Stimulated activated CD8-positive, alpha-beta memory T cell treated with anti-CD3 and anti-CD28 coated beads, Interleukin-15, amount 100 ng/mL, for 4 hours (primary cell): Measurements from ENCODE around the gene PALMD.

Source experiments
- DNase-seq, 2 donors: peaks; one replicate each; pipeline ENCODE4 v3.0.0-alpha.2; 2020; ENCODE audit warnings: low read depth in 2 of 2

PALMD gene, protein sequence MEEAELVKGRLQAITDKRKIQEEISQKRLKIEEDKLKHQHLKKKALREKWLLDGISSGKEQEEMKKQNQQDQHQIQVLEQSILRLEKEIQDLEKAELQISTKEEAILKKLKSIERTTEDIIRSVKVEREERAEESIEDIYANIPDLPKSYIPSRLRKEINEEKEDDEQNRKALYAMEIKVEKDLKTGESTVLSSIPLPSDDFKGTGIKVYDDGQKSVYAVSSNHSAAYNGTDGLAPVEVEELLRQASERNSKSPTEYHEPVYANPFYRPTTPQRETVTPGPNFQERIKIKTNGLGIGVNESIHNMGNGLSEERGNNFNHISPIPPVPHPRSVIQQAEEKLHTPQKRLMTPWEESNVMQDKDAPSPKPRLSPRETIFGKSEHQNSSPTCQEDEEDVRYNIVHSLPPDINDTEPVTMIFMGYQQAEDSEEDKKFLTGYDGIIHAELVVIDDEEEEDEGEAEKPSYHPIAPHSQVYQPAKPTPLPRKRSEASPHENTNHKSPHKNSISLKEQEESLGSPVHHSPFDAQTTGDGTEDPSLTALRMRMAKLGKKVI

DNA sequence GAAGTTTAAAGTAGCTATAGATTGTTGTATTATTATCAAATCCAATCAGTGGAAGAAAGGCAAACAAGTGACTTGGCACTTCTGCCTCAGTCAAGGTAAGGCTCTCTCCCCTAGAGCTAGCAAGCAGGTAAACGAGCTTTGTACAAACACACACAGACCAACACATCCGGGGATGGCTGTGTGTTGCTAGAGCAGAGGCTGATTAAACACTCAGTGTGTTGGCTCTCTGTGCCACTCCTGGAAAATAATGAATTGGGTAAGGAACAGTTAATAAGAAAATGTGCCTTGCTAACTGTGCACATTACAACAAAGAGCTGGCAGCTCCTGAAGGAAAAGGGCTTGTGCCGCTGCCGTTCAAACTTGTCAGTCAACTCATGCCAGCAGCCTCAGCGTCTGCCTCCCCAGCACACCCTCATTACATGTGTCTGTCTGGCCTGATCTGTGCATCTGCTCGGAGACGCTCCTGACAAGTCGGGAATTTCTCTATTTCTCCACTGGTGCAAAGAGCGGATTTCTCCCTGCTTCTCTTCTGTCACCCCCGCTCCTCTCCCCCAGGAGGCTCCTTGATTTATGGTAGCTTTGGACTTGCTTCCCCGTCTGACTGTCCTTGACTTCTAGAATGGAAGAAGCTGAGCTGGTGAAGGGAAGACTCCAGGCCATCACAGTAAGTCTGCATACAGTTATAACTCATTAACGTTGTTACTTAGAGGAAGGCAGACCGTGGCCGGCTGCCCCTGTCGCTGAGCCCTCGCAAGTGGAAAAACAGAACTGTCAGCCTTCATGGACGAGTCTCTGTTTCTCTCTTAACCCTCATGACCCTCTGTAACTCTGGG lies at the start of gene PALMD:
Gene PALMD, plus strand, starts transcription at position 415 of the 833 bp plus-strand sequence. Its CDS starts 205 bp downstream, at position 620.
- DNase-seq: no peak

DNA sequence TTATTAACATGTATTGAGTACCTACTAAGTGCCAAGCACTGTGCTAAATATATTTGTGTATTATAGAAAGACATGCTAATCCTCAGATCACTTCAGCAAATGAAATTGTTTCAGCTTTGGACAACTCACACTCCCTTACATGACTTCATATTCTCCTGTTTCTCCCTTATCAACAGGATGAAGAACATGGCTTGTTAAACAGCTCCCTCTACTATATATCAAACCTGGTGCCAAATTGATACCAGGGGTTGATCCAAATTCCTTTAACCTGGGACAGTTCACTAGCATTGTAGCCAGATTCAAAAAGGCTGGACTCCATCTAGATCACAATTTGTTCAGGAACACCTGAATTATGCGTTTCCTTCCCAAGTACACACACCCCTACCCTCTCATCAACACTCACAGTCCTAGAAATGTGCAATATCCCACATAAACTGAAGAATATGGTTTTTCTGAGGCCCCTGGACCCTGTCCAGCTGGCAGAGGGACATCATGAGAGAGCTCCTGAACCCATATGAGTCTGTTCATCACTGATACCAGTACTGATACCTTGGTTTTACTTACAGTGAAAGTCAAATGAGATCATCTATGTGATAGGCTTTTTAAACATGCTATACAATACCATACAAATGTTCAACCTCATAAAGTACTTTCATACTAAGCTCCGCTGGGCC lies 47.0 kb upstream of the PALMD start:
- DNase-seq: no peak

DNA sequence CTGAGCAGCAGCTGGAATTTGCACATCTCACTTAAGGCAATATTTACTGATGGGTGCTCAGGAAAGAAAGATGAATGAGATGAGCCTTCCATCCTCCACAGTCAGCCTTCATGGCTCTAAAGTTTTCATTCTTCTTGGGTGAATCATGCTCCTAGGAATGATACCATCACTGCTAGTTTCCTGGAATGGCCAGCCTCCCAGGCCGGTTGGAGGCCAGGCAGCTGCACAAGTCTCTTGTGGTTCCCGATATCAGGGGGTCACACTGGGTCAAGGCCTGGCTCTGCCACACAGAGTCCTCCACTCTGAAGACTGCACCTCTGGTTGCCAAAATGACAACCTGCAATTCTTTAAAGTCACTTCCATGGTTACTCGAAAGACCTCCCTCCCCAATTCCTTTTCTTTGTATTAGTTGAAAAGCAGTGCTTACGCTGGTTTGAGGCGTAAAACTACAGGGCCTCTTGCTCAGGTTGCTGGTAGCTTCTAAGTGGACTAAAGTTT lies 46.2 kb upstream of the PALMD start:
- no peak for DNase-seq

DNA sequence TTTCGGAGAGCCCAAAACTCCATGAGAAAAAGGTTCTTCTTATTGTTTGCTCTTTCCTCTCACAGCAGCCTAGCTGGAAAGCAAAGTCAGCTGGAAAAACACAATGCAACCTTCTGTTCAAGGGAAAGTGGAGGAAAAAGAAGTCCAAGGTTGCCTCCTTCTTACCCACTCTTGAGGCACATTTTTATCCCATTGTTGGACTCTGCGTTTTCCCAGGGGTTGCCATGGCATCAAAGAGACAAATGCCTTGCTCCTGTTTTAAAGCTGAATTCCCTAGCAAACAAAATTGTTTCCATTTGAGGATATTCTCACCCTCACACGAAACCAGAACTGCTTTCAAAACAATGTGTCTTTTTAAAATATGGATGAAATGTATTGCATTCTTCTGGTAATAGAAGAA lies 45.1 kb upstream of the PALMD start:
- no peak for DNase-seq

DNA sequence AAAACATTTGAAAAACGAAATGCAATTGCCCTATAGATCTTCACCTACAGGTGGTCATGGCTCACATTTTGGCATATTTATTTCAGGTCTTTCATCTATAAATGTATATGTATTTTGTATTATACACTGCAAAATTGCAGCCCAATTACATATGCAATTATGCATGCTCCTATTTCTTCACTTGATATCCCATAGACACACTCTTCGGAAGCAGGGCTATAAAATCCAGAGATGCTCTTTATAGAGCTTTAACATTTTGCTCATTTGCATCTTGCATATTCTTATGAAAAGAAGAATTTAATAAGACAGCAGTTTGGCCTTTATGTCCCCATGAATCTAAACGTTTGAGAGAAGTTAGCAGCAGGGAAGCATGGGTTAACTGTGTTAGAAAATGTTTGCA lies 44.7 kb upstream of the PALMD start:
- no peak for DNase-seq

DNA sequence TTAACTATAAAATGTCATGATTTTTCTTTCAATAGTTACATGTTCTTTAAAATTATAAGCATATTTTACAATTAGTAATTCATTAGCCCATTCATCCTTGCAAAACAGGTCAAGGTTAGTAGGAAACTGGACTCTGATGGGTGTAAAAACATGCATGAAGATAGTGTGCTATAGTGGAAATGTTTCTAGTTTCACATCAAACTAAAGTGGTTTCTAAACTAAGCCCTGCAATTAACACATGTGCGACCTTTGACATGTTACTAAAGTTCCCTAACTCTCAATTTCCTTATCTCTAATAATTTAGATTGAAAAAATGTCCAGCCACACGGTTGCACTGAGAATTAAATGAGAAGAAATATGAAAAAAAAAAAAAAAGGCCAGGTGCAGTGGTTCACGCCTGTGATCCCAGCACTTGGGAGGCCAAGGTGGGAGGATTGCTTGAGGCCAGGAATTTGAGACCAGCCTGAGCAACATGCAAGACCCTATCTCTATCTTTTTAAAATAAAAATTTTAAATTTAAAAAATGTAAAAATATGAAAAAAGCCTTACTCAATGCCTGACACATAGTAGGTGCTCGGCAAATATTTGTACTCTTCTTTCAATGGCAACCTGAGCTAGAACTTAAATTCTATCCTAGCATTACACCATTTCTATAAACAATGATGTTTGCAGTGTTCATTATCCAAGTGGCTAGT lies 44.1 kb upstream of the PALMD start:
- DNase-seq: no peak

DNA sequence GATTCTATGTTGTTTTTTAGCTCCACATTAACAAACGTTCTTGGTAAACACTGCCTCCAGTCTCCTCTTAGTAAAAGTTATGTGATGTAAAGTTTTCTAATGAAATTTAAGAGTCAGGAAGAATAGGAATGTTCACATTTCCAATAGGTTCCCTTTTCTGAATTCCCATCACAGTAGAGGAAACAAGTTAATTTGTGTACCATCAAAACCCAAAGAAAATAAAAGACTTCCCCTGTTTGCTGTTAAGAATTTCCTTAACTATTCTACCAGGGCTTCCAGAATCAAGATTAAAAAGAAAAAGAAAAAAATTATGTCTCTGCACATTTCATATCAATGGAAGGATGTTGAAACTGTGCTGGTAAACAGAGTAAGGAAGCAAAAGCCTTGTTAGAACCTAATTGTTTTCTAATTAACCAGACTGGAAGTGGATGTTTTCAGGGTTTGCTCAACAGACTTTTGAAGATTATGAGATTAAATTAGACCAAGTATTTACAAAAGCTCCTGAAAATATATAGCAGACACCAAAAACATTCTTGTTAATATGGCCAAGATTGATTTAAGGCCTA lies 43.4 kb upstream of the PALMD start:
- DNase-seq: no peak

DNA sequence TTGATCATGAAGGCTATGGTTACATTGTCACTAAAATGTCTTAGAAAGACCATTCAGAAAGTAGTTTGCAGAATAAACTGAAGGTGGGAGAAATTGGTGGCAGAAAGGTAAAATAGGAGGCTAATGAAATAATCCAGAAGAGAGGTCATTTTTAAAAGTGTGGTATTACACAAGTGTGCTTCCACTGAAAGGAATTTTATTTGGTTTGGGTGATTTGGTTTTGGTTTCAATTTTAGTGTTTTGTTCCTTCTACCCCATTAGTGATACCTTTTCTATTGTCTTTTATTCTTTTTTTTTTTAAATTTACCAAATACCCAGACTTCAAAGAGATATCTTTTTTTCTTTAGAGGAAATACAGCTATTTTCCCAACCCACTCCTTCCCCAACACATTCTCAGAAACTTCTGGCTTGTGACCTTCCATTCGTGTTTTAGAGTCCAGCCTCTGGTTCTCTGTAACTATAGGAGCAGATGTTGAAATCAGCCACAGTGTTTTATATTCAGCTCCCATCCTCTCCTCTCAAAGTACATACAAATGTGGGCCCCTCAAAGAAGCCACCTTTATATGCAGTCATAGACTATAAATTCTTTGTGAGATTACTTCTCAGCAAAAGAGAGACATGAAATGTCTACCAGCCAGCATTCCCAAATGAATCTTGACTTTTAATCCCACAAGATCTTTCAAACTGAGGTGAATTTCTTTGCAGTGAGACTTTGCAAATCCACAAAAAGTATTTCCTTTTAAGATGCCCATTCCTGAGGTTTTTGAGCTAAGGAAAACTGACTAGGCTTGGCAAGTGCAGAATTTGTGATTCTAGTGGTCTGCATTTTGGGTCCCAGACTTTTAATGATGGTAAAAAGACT lies 42.0 kb upstream of the PALMD start:
- no peak for DNase-seq

DNA sequence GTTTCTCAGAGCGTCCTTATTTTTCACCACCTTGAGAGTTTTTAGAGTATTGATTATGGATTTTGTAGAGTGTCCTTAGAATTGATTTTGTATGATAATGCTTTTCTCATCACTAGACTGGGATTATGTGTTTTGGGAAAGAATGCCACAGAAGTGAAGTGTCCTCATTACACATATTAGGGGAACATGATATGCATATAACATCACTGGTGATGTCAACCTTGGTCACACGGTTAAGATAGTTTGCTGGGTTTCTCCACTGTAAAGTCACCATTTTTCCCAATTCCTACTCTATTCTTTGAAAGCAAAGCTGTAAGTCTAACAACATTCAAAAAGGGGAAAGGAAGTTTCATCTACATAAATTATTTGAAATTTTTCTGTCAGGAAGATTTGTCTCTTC lies 39.6 kb upstream of the PALMD start:
- no peak for DNase-seq

DNA sequence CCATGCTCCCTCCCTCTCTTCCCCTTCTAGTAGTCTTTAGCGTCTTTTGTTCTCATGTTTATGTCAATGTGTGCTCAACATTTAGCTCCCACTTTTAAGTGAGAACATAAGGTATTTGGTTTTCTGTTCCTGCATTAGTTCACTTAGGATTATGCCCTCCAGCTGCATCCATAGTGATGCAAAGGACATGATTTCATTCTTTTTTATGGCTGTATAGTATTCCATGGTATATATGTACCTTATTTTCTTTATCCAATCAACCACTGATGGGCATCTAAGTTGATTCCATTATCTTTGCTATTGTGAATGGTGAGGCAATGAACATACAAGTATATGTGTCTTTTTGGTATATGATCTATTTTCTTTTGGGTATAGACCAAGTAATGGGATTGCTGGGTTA lies 38.3 kb upstream of the PALMD start:
- DNase-seq: no peak

DNA sequence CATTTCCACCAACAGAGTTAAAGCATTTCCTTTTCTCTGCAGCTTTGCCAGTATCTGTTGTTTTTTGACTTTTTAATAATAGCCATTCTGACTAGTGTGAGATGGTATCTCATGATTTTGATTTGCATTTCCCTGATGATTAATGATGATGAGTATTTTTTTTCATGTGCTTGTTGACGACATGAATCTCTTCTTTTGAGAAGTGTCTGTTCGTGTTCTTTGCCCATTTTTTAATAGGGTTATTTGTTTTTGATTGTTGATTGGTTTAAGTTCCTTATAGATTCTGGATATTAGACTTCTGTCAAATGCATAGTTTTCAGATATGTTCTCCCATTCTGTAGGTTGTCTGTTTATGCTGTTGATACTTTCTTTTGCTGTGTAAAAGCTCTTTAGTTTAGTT lies 37.9 kb upstream of the PALMD start:
- no peak for DNase-seq

DNA sequence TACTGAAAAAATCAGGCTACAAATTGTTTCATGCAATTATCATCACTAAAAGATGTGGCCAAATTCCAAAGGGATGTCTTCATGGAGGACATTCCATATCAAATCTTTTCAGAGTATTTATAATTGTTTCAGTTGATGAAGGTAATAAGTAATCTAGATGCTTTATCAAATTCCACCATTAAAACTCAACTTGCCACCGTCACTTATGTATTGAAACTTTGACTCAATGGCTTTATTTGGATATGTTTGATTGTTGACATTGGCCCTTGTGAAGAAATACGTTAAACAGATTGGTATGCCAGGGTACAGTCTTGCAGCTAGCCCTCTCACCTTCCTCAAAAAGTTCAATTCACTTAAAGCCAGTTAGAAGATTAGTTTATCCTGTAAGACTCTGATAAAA lies 32.2 kb upstream of the PALMD start:
- DNase-seq: no peak

DNA sequence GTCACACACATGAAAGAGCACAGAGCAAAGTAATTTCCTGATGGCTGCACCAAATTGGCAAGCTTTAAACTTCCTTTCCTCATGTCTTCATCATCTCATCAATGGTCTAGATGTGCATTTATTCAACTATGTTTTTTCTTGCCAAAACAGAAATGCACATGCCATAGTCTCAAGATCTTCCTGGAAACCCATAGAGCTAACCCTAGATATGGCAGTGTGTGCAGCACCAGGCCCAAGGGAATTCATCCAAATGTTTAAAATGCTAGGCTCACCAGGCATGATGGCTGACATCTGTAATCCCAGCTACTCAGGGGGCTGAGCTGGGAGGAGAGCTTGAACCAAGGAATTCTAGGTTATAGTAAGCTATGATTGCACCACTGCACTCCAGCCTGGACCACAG lies 31.2 kb upstream of the PALMD start:
- DNase-seq: no peak

DNA sequence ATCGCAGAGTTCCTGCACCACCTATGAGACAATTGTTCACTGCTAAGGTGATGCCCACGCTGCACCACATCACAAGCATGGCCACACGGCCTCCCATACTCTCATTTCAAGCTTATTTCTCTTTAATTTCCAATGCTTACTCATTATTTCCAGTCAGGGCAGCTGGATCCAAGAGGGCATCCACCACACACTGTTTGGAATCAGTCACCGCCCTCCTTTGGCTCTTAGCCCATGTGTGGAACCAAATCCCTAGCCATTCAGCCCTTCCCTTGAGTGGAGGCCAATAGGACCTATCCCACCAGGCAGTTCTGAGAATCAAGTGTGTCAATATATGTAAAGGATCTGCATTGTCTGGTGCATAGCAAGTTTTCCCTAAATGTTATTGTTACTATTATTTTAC lies 26.3 kb upstream of the PALMD start:
- DNase-seq: no peak

DNA sequence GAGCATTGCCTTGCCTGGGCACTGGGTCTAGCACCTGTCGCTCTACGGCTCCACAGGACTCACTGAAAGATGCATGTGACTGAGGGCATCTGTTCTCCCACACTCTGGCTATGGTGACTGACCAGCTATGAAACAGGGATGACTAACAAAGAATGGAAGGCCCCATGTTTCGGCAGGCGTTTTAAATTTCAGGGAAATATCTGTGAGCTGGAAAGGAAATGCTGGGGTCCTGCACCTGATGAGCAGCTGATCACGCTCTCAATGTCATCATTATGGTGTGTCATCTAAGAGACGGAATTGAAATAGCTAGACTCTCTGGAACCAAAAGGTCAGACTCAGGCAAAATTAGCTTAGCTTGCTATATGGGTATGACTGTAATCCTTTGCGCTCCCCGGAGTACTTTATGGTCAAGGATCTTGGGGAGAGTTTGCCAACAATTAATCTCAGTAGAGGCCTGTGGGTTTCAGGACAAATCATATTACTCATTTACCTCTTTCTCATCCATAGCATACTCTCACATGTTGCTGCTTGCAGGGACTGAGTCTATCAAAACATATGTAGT lies 24.5 kb upstream of the PALMD start:
- no peak for DNase-seq

DNA sequence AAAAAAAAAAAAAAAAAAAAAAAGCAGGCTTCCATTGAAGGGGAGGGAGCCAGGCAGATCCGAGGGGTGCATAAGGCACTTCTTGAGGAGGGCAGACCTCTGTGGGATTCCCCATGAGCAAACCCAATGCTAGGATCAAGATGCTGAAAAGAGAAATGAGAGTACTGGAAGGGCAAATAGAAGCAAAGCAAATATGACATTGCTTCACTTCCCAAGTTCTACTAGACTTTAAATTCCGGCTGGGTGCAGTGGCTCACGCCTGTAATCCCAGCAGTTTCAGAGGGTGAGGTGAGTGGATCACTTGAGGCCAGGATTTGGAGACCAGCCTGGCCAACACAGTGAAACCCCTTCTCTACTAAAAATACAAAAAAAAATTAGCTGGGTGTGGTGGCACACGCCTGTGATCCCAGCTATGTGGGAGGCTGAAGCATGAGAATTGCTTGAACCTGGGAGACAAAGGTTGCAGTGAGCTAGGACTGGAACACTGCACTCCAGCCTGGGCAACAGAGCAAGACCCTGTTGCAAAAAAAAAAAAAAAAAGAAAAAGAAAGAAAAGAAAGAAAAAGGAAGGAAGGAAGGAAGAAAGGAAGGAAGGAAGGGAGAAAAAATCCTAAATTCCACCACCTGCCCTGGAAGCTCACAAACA lies 23.1 kb upstream of the PALMD start:
- DNase-seq: no peak

DNA sequence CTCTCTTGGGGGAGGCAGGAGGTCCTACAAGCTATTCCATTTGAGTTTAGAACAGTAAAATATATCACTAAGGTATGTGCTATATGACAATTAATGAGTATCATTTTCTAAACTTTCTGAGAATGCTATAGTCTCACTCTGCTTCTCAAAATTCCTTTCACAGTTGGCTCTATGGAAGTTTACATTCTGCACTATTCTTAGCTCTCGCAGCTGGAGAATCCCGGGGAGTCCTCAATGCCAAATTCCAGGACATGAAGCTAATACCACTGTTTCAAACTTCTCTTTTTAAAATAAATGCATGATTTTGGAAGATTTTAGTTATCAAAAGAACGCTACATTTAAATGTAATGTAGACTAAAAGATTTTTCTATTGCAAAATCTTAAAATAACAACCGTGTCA lies 22.4 kb upstream of the PALMD start:
- DNase-seq: no peak

DNA sequence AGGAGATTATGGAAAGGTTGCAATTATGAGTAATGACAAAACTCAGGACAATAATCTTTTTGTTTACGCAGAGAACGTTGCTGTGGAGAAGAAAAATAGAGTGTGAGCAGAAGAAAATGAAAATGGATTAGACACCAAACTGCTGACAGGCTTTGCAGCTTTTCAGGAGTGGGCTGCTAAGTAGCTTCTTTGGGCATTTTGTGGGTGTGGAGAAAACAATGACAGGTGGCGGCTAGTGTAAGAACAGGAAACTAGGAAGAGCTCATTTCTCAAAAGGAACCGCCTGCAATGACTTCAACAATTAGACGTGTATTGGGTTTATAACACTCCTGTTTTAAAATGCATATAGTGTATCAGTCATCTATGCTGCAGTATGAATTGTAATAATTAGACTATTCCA lies 18.3 kb upstream of the PALMD start:
- no peak for DNase-seq

DNA sequence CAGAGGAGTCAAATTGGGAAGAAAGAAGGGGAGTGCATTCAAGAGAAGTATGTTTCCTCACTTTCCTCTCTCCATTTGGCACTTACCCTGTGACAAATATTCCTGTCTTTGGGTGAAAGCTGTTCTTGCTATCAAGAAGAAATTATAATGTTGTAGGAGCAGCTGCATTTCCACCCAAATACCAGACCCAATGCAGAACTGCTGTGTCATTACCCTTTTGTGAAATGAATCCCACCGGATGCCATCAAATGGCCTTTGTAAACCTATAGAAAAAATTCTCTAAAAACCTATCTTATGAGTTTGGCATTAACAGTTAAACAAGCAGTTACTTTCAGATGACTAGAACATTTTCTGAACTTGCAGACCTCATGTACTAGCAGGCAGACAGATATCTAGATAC lies 16.7 kb upstream of the PALMD start:
- no peak for DNase-seq
